GM10266 (cell line): Measurements from ENCODE around the gene ABCA2.

ENCODE experiments used
- DNase-seq: peaks from one replicate; pipeline ENCODE4 v3.0.0; 2012; ENCODE audit errors: extremely low spot score
- TF ChIP-seq, protein P1 (sequence below): IDR thresholded peaks from 2 replicates; pipeline ENCODE4 v1.5.1; 2012; ENCODE audit warnings: mild to moderate bottlenecking, low read depth; ENCODE audit not compliant: control insufficient read depth, insufficient read depth; ENCODE audit errors: missing control alignments

ABCA2 gene

DNA sequence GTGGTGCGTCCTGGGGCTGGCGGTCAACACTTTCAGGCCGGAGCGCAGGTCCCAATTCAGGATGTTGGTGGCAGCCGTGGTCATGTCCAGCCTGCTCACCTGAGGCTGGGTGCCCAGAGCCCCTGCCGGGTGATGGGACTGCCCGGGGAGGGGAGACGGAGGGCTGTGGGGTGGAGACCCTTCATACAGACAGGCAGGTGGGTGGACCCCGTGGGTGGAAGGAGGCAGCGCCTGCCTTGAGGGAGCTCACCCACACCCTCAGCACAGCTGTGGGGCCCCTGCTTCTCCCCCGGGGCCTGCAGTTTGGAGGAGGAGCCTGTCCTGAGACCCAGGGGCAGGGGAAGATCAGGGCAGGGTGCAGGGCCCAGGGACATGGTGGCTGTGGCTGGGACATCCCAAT, 57.7 kb downstream of the ABCA2 start:
- DNase-seq = no peak
- TF ChIP-seq, protein P1, sequence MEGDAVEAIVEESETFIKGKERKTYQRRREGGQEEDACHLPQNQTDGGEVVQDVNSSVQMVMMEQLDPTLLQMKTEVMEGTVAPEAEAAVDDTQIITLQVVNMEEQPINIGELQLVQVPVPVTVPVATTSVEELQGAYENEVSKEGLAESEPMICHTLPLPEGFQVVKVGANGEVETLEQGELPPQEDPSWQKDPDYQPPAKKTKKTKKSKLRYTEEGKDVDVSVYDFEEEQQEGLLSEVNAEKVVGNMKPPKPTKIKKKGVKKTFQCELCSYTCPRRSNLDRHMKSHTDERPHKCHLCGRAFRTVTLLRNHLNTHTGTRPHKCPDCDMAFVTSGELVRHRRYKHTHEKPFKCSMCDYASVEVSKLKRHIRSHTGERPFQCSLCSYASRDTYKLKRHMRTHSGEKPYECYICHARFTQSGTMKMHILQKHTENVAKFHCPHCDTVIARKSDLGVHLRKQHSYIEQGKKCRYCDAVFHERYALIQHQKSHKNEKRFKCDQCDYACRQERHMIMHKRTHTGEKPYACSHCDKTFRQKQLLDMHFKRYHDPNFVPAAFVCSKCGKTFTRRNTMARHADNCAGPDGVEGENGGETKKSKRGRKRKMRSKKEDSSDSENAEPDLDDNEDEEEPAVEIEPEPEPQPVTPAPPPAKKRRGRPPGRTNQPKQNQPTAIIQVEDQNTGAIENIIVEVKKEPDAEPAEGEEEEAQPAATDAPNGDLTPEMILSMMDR = no peak

DNA sequence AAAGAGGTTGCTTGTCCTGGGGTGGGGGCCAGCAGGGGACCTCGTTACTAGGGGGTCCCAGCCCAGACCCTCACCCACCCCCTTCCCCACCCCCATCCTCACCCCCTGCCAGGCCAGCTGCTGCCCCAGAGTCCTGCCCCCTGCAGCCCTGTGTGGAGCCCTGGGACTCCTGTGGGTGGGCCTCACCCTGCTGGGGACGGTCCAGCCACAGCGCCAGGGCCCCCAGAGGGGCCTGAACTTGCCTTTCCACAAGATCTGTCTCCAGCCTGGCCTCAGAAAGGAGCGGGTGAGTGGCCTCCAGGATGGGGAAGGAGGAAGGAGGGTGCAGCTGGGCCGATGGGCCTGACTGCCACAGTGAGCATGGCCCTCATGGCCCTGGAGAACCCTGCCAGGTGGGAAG, 58.3 kb downstream of the ABCA2 start:
- TF ChIP-seq, protein P1 = no peak
- no peak for DNase-seq

DNA sequence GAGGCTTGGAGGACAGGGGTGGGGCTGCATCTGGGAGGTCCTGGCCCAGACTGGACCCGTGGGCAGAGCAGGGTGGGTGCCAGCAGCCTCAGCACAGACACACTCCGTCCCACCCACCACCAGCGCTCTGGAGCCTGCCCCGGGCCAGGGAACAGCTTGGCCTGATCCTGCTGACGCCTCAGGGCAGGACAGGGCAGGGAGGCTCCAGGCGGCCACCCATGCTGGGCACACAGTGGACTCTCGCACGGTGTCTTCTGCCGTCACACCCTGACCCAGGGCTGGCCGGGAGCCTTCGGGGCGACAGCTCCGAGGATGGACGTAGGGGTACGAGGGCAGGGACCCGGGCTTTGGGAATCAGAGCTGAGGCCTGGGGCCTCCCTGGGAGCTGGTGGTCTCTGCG, 58.9 kb downstream of the ABCA2 start:
- no peak for DNase-seq
- TF ChIP-seq, protein P1 = no peak

DNA sequence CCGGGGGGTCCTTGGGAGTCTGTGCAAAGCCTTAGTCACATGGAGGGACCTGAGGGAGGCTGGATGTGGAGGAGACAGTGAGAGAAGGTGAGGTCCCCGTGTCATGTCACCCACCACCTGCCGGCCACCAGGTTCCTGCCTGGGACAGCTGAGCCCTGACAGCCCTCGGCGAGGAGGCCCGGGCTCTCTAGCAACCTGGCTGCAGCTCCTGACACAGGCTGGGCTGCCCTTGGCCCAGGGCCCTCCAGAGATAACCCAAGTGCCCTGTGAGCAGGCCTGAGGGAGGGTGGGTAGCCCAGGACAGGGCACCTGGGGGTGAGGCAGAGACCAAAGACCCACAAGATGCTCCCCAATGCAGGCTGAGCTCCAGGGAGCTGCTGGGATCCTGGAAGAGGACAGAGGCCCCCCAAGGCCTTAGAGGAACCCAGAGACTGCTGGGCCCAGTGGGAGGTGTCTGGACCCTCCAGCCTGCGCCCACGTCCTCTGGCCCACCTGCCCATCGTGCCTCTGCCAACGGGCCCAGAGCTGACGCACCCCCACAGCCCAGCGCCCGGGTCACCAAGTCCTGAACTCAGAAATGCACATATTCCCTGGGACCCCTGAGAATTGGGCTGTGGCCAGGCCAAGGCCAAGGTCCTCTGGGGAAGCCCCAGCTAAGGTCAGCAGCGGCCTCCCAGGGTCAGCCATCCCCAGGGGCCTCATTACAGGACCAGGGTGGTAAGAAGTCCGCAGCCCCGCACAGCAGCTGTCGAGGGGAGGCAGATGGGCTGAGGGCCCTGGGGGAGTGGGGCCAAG, 59.5 kb downstream of the ABCA2 start:
- TF ChIP-seq, protein P1 = no peak
- no peak for DNase-seq

DNA sequence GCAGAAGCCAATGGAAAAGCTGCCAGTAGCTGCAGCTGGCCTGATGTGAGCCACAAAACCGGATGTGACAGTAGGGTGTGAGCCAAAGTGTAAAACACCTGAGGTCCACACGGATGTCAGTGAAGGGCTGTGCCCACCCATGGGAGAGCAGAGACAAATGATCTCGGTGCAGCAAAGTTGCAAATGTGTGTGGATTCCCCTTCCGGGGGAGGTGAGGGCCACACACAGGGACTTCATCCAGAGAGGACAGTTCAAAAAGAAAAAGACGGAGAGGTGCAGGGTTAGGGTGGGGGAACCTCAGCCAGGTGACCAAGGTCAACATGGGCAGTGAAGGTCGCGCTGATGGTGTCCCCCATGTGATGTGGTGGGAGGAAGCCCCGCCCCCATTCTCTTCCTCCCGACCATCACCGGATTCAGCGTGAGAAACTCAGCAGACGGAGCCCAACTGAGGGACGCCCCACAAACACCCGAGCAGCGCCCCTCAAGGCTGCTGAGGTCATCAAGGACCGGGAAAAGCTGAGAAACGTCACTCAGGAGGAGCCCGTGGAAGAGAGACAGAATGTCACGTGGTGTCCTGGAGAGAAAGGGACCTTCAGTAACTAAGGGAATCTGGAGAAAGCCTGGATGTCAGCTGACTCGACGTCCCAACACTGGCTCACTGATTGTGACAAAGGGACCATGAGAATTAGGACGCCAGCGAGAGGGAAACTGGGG, 62.1 kb downstream of the ABCA2 start:
- TF ChIP-seq, protein P1 = no peak
- no peak for DNase-seq

DNA sequence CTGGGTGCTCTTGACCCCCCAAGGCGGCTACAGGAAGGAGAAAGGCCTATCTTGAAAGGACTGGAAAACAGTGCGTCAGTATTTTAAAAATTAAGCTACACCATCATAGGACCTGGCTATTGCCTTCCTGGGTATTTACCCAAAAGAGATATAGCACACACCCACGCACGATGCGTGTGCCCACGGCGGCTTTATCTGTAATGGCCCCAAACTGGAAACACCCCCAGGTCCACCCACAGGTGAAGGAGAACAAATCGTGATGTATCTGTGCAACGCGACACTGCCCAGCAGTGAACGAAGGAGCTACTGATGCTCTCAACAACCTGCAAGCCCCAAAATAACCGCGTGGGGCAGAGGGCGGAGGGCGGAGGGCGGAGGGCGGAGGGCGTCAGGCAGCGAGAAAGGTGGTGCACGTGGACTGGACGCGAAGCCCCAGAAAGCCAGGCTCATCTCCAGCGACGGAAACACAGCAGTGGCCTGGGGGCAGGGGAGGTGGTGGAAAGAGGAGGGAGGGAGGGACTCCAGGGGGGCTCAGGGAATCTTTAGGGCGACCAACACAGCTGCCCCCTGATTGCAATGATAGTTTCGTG, 63.1 kb downstream of the ABCA2 start:
- no peak for DNase-seq
- TF ChIP-seq, protein P1 = no peak
